HEK293 (cell line): Measurements from ENCODE around the gene CDCP1.

Experiments used
- CTCF ChIA-PET: fragments of 350-600 bp; formaldehyde crosslinking; extraction: SDS; loops from one replicate; lab custom pipeline; 2021; ENCODE audit warnings: antibody characterized with exemption; lab: Yijun Ruan, JAX
- POLR2A ChIA-PET: fragments of 300-600 bp; formaldehyde crosslinking; extraction: SDS; loops from one replicate; lab custom pipeline; 2020; ENCODE audit warnings: antibody characterized with exemption, inconsistent platforms; lab: Yijun Ruan, JAX
- H3K27ac ChIP-seq: fragments of 200-500 bp; sonication (Bioruptor generic); 2 replicates; pipeline ENCODE4 v1.5.1; 2014; ENCODE audit warnings: low read depth, low read length, control low read depth, inconsistent platforms; ENCODE audit errors: extremely low read depth
- H3K36me3 ChIP-seq, 2 experiments: fragments of 200-500 bp in 1 of 2; sonication (Bioruptor generic) in 1 of 2; 1 replicate in 1 of 2; 2 replicates in 1 of 2; pipeline ENCODE4 v1.5.1; 2014 to 2017; ENCODE audit warnings: inconsistent platforms in 2 of 2, low read length in 2 of 2; ENCODE audit not compliant: control insufficient read depth in 2 of 2, insufficient read depth in 1 of 2
- H3K4me1 ChIP-seq: fragments of 200-500 bp; sonication (Bioruptor generic); 2 replicates; pipeline ENCODE4 v1.5.1; 2014; ENCODE audit warnings: mild to moderate bottlenecking, low read length, inconsistent platforms; ENCODE audit not compliant: control insufficient read depth, insufficient read depth
- H3K4me3 ChIP-seq: 2 replicates; pipeline ENCODE4 v1.5.1; 2011; ENCODE audit warnings: low read depth, mild to moderate bottlenecking, control low read depth, low read length, moderate library complexity
- H3K9me3 ChIP-seq: fragments of 200-500 bp; sonication (Bioruptor generic); 2 replicates; pipeline ENCODE4 v1.5.1; 2014; ENCODE audit warnings: low read depth, low read length, inconsistent platforms; ENCODE audit not compliant: control insufficient read depth, insufficient read depth
- HOXA7 ChIP-seq: sonication (generic); formaldehyde crosslinking; IDR thresholded peaks from 2 replicates; pipeline ENCODE4 v1.8.1; 2022; ENCODE audit warnings: missing genetic modification reagents, borderline replicate concordance
- KLF7 ChIP-seq: fragments of 450-650 bp; formaldehyde crosslinking; IDR thresholded peaks from 2 replicates; pipeline ENCODE4 v1.5.1; 2016; ENCODE audit warnings: missing biosample characterization, missing genetic modification characterization, borderline replicate concordance
- OVOL3 ChIP-seq: fragments of 450-650 bp; formaldehyde crosslinking; IDR thresholded peaks from 2 replicates; pipeline ENCODE4 v1.5.1; 2016; ENCODE audit warnings: missing biosample characterization, missing genetic modification characterization
- REPIN1 ChIP-seq: fragments of 450-650 bp; formaldehyde crosslinking; IDR thresholded peaks from 2 replicates; pipeline ENCODE4 v1.5.1; 2017; ENCODE audit warnings: missing biosample characterization, missing genetic modification characterization, low read depth
- TSHZ1 ChIP-seq: fragments of 450-650 bp; formaldehyde crosslinking; IDR thresholded peaks from 2 replicates; pipeline ENCODE4 v1.5.1; 2016; ENCODE audit warnings: missing biosample characterization, missing genetic modification characterization, borderline replicate concordance
- ZBTB7A ChIP-seq: fragments of 450-650 bp; formaldehyde crosslinking; IDR thresholded peaks from 2 replicates; pipeline ENCODE4 v1.5.1; 2016; ENCODE audit warnings: low read depth, missing biosample characterization, missing genetic modification characterization
- ZFP41 ChIP-seq: fragments of 450-650 bp; formaldehyde crosslinking; IDR thresholded peaks from 2 replicates; pipeline ENCODE4 v1.5.1; 2016; ENCODE audit warnings: missing biosample characterization, missing genetic modification characterization, borderline replicate concordance
- ZNF112 ChIP-seq: fragments of 450-650 bp; formaldehyde crosslinking; IDR thresholded peaks from 2 replicates; pipeline ENCODE4 v1.5.0; 2017; ENCODE audit warnings: missing biosample characterization, missing genetic modification characterization
- ZNF146 ChIP-seq: fragments of 450-650 bp; formaldehyde crosslinking; IDR thresholded peaks from 2 replicates; pipeline ENCODE4 v1.5.1; 2016; ENCODE audit warnings: missing biosample characterization, missing genetic modification characterization
- ZNF2 ChIP-seq: fragments of 450-650 bp; formaldehyde crosslinking; IDR thresholded peaks from 2 replicates; pipeline ENCODE4 v1.5.1; 2016; ENCODE audit warnings: missing biosample characterization, missing genetic modification characterization
- ZNF248 ChIP-seq: fragments of 450-650 bp; formaldehyde crosslinking; IDR thresholded peaks from 2 replicates; pipeline ENCODE4 v1.5.1; 2017; ENCODE audit warnings: missing biosample characterization, missing genetic modification characterization
- ZNF335 ChIP-seq: fragments of 450-650 bp; formaldehyde crosslinking; conservative IDR thresholded peaks from 2 replicates; pipeline ENCODE4 v1.5.1; 2016; ENCODE audit warnings: missing biosample characterization, missing genetic modification characterization
- ZNF555 ChIP-seq: fragments of 450-650 bp; formaldehyde crosslinking; conservative IDR thresholded peaks from 2 replicates; pipeline ENCODE4 v1.5.1; 2017; ENCODE audit warnings: missing biosample characterization, mild to moderate bottlenecking, missing genetic modification characterization, inconsistent platforms
- ZNF596 ChIP-seq: fragments of 450-650 bp; IDR thresholded peaks from 2 replicates; pipeline ENCODE4 v1.5.0; 2018; ENCODE audit warnings: missing biosample characterization, mild to moderate bottlenecking, missing genetic modification characterization, moderate library complexity
- ZNF624 ChIP-seq: fragments of 450-650 bp; formaldehyde crosslinking; IDR thresholded peaks from 2 replicates; pipeline ENCODE4 v1.5.1; 2017; ENCODE audit warnings: missing biosample characterization, missing genetic modification characterization
- ZNF626 ChIP-seq: fragments of 450-650 bp; sonication (Bioruptor Pico); formaldehyde crosslinking; IDR thresholded peaks from 2 replicates; pipeline ENCODE4 v1.5.1; 2018; ENCODE audit warnings: missing biosample characterization, missing genetic modification characterization, inconsistent platforms
- ZNF658 ChIP-seq: fragments of 450-650 bp; formaldehyde crosslinking; IDR thresholded peaks from 2 replicates; pipeline ENCODE4; 2016; ENCODE audit warnings: missing biosample characterization, missing genetic modification characterization
- ZNF670 ChIP-seq: fragments of 450-650 bp; formaldehyde crosslinking; IDR thresholded peaks from 2 replicates; pipeline ENCODE4 v1.5.1; 2016; ENCODE audit warnings: missing biosample characterization, missing genetic modification characterization, low read depth
- ZNF677 ChIP-seq: fragments of 450-650 bp; IDR thresholded peaks from 2 replicates; pipeline ENCODE4 v1.5.0; 2018; ENCODE audit warnings: missing biosample characterization, mild to moderate bottlenecking, missing genetic modification characterization, moderate library complexity
- ZNF785 ChIP-seq: fragments of 450-650 bp; formaldehyde crosslinking; IDR thresholded peaks from 2 replicates; pipeline ENCODE4 v1.5.1; 2016; ENCODE audit warnings: missing biosample characterization, missing genetic modification characterization
- ZSCAN16 ChIP-seq: fragments of 450-650 bp; formaldehyde crosslinking; IDR thresholded peaks from 2 replicates; pipeline ENCODE4 v1.5.1; 2016; ENCODE audit warnings: missing biosample characterization, missing genetic modification characterization
- ZSCAN30 ChIP-seq: fragments of 450-650 bp; IDR thresholded peaks from 2 replicates; pipeline ENCODE4 v1.5.1; 2018; ENCODE audit warnings: missing biosample characterization, mild to moderate bottlenecking, missing genetic modification characterization, moderate library complexity
- ZSCAN5A ChIP-seq: fragments of 450-650 bp; formaldehyde crosslinking; IDR thresholded peaks from 2 replicates; pipeline ENCODE4 v1.5.1; 2016; ENCODE audit warnings: missing biosample characterization, missing genetic modification characterization

Gene CDCP1

GRCh38 chr3:45100981-45101407 lies 45.2 kb downstream of the CDCP1 start (continued):
- TF ChIP-seq ZSCAN5A (tag by site-specific recombination) (no peak), ZNF626 (tag by site-specific recombination) (no peak), ZNF112 (tag by site-specific recombination) (no peak)

- H3K4me1 ChIP-seq, result no peaks in the 10 kb centered on the region
- CTCF ChIA-PET, result no interaction called here
- no peaks in the 10 kb centered on the region for H3K9me3 ChIP-seq
Observed at GRCh38 chr3:45098310-45098709, 47.9 kb downstream of the CDCP1 start.

GRCh38 chr3:45097296-45097883 lies 48.8 kb downstream of the CDCP1 start:
- Histone ChIP-seq H3K9me3 (no peaks in the 10 kb centered on the region), H3K4me3 (no peak overlapping the region), H3K4me1 (no peaks in the 10 kb centered on the region), H3K36me3 (no peaks in the 10 kb centered on the region), H3K27ac (no peak overlapping the region)
- CTCF ChIA-PET, result interaction anchor here (1.1 kb wide), 1 partner anchor 113 kb away, joined by 3 read pairs; no protein-coding TSS in a partner anchor
- POLR2A ChIA-PET, result no interaction called here
- TF ChIP-seq ZBTB7A (tag by site-specific recombination) (no peak), KLF7 (no peak), ZNF785 (tag by site-specific recombination) (no peak), ZFP41 (tag by site-specific recombination) (no peak), REPIN1 (tag by site-specific recombination) (no peak), ZNF555 (tag by site-specific recombination) (no peak), ZNF146 (tag by site-specific recombination) (no peak)

More at GRCh38 chr3:45098310-45098709, 47.9 kb downstream of the CDCP1 start:
- TF ChIP-seq ZNF248, result no peak
- no peak for TF ChIP-seq ZNF677 (tag by site-specific recombination)
- TF ChIP-seq ZNF670 (tag by site-specific recombination), result no peak
- no peak for TF ChIP-seq OVOL3 (tag by site-specific recombination)
- Histone ChIP-seq H3K36me3 (no peaks in the 10 kb centered on the region), H3K4me3 (no peak overlapping the region), H3K27ac (no peak overlapping the region)
- POLR2A ChIA-PET, result no interaction called here

- Histone ChIP-seq H3K9me3 (no peaks in the 10 kb centered on the region), H3K4me3 (no peak overlapping the region), H3K36me3 (no peaks in the 10 kb centered on the region), H3K27ac (no peak overlapping the region), H3K4me1 (no peaks in the 10 kb centered on the region)
- ChIA-PET CTCF (interaction anchor here (1.1 kb wide), 1 partner anchor 114 kb away, joined by 3 read pairs; no protein-coding TSS in a partner anchor), POLR2A (no interaction called here)
- TF ChIP-seq ZNF624 (tag by site-specific recombination) (no peak), ZNF146 (tag by site-specific recombination) (peak; percentile 39; the same call in 1 of the 2 replicates)
Observed at GRCh38 chr3:45095916-45096526, 50.2 kb downstream of the CDCP1 start.

- POLR2A ChIA-PET, result no interaction called here
- no peaks in the 10 kb centered on the region for H3K36me3 ChIP-seq
- TF ChIP-seq HOXA7 (CRISPR knock-in tag), result no peak
- no peak for TF ChIP-seq ZNF658 (tag by site-specific recombination)
- no peak for TF ChIP-seq ZNF596
- TF ChIP-seq ZNF335, result no peak
- no peak for TF ChIP-seq ZSCAN30 (tag by site-specific recombination)
- TF ChIP-seq ZNF146 (tag by site-specific recombination), result no peak
- TF ChIP-seq TSHZ1 (tag by site-specific recombination), result no peak
- TF ChIP-seq ZSCAN16 (tag by site-specific recombination), result no peak
- TF ChIP-seq ZNF2 (tag by site-specific recombination), result no peak
- no peaks in the 10 kb centered on the region for H3K9me3 ChIP-seq
- no peak overlapping the region for H3K27ac ChIP-seq
- no peaks in the 10 kb centered on the region for H3K4me1 ChIP-seq
- H3K4me3 ChIP-seq, result no peak overlapping the region
- CTCF ChIA-PET, result no interaction called here
Observed at GRCh38 chr3:45093176-45093575, 53.0 kb downstream of the CDCP1 start.
